AML-193 (cell line): ENCODE results near the gene FCHO2.
"Not testable (repeated sequence)": the region's sequence is repeated elsewhere in the genome, so short reads cannot be mapped to it uniquely, and the experiment has no call there.

Source experiments
- DNase-seq, 2 experiments: peaks; one replicate each; lab custom pipeline; 2025; lab: John Stamatoyannopoulos, UW

FCHO2 gene

GRCh38 chr5:72955143-72955767, 586 bp upstream of the FCHO2 start:
- DNase-seq, result no peak

DNA sequence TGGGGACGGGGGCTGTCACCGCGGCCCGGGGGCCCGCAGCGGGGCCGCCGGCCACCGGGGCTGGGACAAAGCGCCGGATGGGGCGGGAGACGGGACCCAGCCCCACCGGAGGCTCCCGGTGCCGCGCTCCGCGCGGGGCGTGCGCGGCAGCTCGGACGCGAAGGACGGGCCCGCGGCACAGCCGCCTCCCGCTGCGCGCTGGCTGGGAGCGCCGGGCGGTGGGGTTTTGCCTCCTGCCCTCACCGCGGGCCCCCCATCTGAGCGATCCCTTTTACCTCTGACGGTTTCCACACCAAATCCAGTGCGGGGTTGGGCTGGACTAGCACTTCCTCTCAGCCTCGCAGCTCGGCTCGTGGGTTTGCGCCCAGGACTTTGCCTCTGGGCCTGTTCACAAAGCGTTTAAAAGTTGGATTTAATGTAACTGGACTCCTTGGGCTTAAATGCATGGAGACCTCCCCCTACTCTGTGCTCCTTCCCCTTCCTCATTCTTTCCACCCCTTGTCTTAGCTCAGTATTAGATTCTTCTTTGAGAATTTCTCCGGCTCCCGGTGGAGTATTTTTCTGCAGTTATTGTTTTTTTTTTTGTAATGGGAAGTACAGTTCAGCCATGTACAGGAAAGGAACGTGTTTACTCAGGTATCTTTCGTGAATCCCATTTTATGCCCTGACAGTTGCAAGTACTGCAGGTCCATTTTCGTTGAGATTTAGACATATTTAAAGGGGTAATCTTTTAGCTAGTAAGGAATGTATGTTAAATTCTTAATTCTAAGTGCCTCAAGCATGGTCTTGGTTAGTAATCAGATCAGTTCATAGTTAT, 691 bp downstream of the FCHO2 start:
- peak; percentile 28 to 54 for DNase-seq

DNA sequence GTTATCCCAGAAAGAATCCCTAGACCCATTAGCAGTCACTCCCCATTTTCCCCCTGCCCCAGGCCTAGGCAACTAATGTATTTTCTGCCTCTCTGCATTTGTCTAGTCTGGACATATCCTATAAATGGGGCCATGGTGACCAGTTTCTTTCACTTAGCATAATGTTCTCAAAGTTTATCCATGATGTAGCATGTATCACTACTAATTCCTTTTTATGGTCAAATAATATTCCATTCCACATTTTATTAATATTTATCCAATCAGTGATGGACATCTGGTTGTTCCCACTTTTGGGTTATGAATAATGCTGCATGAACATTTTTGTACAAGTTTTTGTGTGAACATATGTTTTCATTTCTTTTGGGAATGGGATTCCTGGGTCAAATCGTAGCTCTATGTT, 1.5 kb downstream of the FCHO2 start:
- no peak for DNase-seq

DNA sequence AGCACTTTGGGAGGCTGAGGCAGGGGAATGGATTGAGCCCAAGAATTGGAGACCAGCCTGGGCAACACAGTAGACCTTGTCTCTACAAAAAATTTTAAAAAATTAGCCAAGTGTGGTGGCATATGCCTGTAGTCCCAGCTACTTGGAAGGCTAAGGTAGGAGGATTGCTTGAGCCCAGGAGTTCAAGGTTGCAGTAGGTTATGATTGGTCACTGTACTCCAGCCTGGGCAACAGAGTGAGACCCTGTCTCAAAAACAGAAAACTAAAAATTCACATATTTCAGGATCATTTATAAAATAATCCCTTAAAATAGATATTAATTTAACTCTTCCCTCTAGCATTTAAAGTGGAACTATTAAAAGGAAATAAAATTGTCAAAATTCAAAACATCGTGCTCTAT, 3.4 kb downstream of the FCHO2 start:
- DNase-seq, result no peak

DNA sequence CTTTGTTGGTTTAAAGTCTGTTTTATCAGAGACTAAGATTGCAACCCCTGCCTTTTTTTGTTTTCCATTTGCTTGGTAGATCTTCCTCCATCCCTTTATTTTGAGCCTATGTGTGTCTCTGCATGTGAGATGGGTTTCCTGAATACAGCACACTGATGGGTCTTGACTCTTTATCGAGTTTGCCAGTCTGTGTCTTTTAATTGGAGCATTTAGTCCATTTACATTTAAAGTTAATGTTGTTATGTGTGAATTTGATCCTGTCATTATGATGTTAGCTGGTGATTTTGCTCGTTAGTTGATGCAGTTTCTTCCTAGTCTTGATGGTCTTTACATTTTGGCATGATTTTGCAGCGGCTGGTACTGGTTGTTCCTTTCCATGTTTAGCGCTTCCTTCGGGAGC, 18.6 kb downstream of the FCHO2 start:
- not testable (repeated sequence) for DNase-seq

GRCh38 chr5:72976810-72977209, 21.0 kb downstream of the FCHO2 start:
- DNase-seq, result not testable (repeated sequence)

DNA sequence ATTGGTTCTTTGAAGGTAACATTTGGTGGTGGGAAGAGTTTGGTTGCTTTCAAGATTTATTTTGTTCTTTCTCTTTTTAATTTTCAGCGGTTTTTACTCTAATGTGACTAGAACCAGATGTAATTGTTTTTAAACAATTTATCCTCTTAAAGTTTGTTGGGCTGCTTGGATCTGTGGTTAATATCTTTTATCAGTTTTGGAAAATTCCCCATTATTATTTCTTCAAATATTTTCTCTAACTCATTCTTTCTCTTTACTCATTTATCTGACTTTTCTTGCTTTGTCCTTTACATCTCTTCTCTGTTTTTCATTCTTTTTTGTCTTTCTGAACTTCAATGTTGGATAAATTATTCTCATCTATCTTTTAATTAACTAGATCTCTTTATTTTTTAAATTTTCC, 29.9 kb downstream of the FCHO2 start:
- DNase-seq, result no peak

DNA sequence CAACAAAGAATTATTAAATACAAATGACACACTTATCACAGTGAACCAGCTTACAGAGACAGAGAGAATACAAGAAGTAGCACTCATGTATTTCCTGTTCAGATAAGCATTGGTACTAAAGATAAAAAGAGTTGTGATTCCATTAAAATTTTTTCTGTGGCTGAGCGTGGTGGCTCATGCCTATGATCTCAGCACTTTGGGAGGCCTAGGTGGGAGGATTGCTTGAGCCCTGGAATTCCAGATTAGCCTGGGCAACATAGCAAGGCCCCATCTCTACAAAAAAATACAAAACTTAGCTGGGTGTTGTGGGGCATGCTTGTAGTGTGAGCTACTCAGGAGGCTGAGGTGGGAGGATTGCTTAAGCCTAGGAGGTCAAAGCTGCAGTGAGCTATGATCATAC, 32.9 kb downstream of the FCHO2 start:
- DNase-seq, result no peak

DNA sequence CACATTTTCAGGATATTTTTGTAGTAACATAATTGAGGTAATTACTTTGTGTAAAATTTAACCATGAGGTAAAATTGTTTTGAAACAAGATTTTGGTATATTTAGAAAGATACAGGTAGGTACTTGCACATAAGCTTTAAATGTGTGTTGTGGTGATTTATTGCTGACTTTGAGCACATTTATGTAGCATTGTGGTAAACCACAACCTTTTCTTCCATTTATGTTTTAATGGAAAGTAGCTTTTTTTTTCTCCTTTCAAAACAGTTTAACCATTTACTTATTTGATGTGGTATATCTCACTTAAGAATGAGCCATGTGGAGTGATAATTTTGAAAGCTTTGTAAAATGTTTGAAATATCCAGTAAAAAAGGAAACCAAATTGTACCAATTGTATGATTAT, 35.6 kb downstream of the FCHO2 start:
- no peak for DNase-seq

DNA sequence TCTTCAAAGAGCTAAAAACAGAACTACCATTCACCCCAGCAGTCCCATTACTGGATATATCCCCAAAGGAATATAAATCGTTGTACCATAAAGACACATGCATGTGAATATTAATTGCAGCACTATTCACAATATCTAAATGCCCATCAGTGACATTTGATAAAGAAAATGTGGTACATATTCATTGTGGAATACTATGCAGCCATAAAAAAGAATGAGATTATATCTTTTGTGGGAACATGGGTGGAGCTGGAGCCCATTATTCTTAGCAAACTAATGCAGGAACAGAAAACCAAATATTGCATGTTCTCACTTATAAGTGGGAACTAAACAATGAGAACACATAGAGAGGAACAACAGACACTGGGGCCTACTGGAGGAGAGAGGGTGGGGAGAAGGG, 38.7 kb downstream of the FCHO2 start:
- DNase-seq, result no peak

DNA sequence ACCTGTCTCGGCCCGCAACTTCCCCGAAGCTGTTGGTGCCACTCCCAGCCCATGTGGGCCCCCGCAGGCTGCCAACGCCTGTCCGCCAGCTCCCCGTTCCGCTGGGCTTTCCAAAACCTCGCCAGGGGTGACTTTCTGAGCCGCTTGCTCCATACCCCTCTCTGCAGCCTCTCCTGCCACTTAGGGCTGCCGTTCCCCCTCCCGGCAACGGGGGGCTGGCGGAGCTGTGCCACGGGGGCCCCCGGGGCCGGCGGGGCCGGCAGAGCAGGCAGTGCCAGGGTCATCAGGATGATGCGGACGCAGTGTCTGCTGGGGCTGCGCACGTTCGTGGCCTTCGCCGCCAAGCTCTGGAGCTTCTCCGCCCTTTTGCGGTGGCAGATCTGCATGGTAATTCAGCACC, 40.8 kb downstream of the FCHO2 start:
- DNase-seq, result no peak

- DNase-seq, result no peak
Measured at GRCh38 chr5:72999916-73000315, 44.1 kb downstream of the FCHO2 start.

DNA sequence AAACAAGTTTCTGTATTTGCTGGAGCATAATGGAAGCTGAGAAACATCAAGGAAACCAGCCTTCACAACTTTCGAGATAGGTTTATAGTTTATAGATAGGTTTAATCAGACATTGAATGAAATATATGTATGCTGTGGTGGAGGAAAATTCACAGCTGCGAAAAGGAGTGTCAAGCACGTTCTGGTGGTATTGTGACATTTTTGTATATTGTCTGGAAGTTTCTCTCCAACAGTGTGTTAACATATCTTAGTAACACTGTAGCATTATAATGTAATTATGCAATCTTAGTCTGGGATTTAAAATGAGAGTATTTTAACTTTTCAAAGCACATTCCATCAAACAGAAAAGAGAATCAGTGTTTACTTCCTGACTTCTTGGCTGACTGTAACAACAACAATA, 50.0 kb downstream of the FCHO2 start:
- DNase-seq, result no peak

DNA sequence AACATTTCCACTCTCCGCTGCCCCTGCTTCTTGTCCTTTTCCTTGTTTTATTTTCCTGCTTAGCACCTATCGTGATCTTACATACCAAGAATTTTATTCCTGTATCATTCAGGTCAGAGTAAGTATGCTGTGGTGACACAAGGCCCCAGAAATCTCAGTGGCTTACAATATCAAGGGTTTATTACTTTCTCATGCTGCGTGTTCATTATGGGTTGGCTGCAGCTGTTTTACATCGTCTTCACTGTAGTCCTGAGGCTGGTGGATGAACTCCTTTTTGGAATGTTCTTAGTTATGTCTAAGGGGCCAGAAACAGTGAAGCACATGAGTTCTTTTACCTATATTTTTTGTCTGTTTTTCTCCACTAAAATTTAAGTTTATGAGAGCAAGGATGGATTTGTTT, 51.2 kb downstream of the FCHO2 start:
- DNase-seq, result no peak

DNA sequence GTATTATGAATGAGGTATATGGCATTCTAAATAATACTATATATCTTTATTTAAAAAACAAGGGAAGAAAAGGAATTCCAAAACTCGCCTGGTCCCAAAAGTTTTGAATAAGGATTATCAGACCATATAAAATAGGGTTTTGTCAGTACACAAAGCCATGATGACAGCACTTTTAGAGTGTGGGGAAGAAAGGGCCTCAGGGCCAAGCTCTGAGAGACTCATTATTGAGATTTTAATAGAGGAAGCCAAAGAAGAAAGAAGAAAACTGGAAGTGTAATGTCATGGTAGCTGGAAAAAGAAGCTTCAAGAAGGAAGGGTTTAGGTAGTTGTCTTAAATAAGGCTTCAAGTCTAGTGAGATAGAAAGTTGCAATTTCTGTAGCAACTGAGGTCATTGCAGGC, 53.0 kb downstream of the FCHO2 start:
- DNase-seq, result no peak

DNA sequence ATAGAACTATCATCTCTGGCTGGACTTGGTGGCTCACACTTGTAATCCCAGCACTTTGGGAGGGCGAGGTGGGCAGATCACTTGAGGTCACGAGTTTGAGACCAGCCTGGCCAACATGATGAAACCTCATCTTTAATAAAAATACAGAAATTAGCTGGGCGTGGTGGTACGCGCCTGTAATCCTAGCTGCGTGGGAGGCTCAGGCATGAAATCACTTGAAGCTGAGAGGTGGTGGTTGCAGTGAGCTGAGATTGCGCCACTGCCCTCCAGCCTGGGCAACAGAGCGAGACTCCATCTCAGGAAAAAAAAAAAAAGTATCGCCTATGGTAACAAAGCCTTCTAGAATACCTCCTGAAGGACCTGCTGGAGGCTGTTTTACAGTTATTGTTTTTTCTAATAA, 55.8 kb downstream of the FCHO2 start:
- DNase-seq, result not testable (repeated sequence)

- DNase-seq, result no peak
Measured at GRCh38 chr5:73018892-73019291, 63.1 kb downstream of the FCHO2 start.

DNA sequence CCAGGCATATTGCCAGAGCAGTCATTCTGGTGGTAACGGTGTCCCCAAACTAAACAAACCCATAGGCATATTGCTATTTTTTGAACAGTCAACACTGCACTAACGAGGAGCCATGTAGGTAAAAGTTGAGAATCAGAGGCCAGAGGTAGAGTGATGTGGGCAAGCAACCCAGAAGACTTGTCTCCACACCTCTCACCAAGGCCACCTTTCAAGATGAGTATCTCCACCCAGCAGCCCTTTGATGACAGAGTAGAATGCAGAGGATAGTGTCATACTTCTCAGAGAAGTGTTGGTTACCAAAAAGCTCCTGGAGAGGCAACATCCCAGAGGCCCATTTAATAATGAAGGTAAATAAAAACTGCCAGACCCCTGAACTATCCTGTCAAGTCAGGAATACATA, 63.9 kb downstream of the FCHO2 start:
- DNase-seq, result no peak

GRCh38 chr5:73022471-73023169, 66.8 kb downstream of the FCHO2 start:
- DNase-seq, result no peak

DNA sequence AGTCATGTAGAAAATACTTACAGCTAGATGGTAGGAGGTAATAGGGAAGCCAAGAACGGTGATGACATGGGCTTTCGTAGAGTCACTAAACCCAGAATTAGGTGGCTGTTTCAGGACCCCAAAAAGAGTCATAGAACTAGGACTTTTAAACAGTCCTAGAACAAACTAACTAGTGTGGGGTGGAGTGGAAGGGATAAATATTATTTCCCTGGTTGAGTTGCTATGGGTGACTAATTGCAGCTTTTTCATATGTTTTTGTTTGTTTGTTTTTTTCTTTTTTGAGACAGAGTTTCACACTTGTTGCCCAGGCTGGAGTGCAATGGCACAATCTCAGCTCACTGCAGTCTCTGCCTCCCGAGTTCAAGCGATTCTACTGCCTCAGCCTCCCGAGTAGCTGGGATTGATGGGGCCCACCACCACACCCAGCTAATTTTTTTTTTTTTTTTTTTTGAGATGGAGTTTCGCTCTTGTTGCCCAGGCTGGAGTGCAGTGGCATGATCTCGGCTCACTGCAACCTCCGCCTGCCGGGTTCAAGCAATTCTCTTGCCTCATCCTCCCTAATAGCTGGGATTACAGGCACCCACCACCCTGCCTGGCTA, 69.2 kb downstream of the FCHO2 start:
- not testable (repeated sequence) for DNase-seq

DNA sequence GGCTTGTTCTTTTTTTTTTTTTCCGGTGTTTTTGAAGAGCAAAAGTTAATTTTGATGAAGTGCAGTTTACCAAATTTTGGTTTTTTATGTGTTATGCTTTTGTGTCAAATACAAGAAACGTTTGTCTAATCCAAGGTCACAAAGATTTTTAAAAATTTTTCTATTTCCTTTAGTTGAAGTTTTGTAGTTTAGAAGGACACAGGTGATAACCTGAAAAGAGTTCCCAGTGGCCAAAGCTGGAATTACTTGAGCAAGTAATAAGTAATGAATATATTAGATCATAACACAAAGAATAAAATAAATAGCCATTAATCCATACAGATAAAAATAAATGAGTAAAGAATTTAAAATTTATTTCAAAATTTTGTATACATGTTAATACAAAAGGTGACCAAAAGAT, 71.5 kb downstream of the FCHO2 start:
- DNase-seq, result no peak

- DNase-seq, result no peak
Measured at GRCh38 chr5:73027816-73028215, 72.0 kb downstream of the FCHO2 start.
